Tibial artery (tissue), 4 donors: ENCODE data around the gene CD69.

ENCODE experiments used
- DNase-seq, 2 donors: peaks; one replicate each; pipeline ENCODE4 v3.0.0-alpha.2; 2019
- H3K27ac ChIP-seq, 2 donors: fragments of 200-600 bp; sonication (generic) in 1 of 2; 1 replicate in 1 of 2; 2 replicates in 1 of 2; pipeline ENCODE4 v1.5.1; 2018 to 2019; ENCODE audit warnings: mild to moderate bottlenecking in 1 of 2
- H3K27me3 ChIP-seq, 2 donors: fragments of 200-600 bp; sonication (generic) in 1 of 2; one replicate each; pipeline versions ENCODE4 v1.5.1 to v1.6.0; 2016 to 2019
- H3K36me3 ChIP-seq, 3 donors: fragments of 200-600 bp; sonication (generic) in 2 of 3; one replicate each; pipeline ENCODE4 v1.5.1; 2016 to 2019; ENCODE audit warnings: mild to moderate bottlenecking in 2 of 3
- H3K4me1 ChIP-seq, 4 donors: fragments of 200-600 bp; sonication (generic) in 2 of 4; 1 replicate in 3 of 4; 2 replicates in 1 of 4; pipeline ENCODE4 v1.5.1; 2016 to 2019
- H3K4me3 ChIP-seq, 2 donors: fragments of 200-600 bp; sonication (generic) in 1 of 2; 1 replicate in 1 of 2; 2 replicates in 1 of 2; pipeline ENCODE4 v1.5.1; 2018 to 2019; ENCODE audit warnings: mild to moderate bottlenecking in 2 of 2
- H3K9me3 ChIP-seq, 3 donors: fragments of 200-600 bp; sonication (generic) in 1 of 3; one replicate each; pipeline ENCODE4 v1.5.1; 2016 to 2019
- CTCF ChIP-seq, 2 experiments: fragments of 200-600 bp in 1 of 2; fragments of 450-650 bp in 1 of 2; IDR thresholded peaks; one replicate each; pipeline ENCODE4 v1.5.1; 2017 to 2019; ENCODE audit warnings: antibody characterized with exemption in 2 of 2, mild to moderate bottlenecking in 1 of 2, moderate library complexity in 1 of 2
- intact Hi-C: fragments of 100-400 bp; cut with DNase I; formaldehyde crosslinking; loops from one replicate; pipeline ENCODE4 v1.15.0; 2023; ENCODE audit warnings: low total_unique reads

The CD69 gene

GRCh38 chr12:9786726-9787717 is 26.3 kb upstream of the CD69 start:
- H3K9me3 ChIP-seq: no peaks in the 10 kb centered on the region
- TF ChIP-seq CTCF (IDR thresholded peaks at IDR 0.05): no peak
- no peak for DNase-seq
- H3K27ac ChIP-seq: no peak overlapping the region
- no peaks in the 10 kb centered on the region for H3K4me1 ChIP-seq
- H3K4me3 ChIP-seq: no peak overlapping the region
- intact Hi-C loops: no loop called here
- no peaks in the 10 kb centered on the region for H3K36me3 ChIP-seq
- no peaks in the 10 kb centered on the region for H3K27me3 ChIP-seq

GRCh38 chr12:9784816-9785215 is 24.1 kb upstream of the CD69 start:
- no peak overlapping the region for H3K4me3 ChIP-seq
- H3K4me1 ChIP-seq: no peaks in the 10 kb centered on the region
- H3K9me3 ChIP-seq: no peaks in the 10 kb centered on the region
- no peak overlapping the region for H3K27ac ChIP-seq
- H3K27me3 ChIP-seq: no peaks in the 10 kb centered on the region
- intact Hi-C loops: no loop called here
- no peak for DNase-seq
- H3K36me3 ChIP-seq: no peaks in the 10 kb centered on the region
- no peak for TF ChIP-seq CTCF (IDR thresholded peaks at IDR 0.05)

GRCh38 chr12:9784326-9784725 is 23.6 kb upstream of the CD69 start:
- no peak for DNase-seq
- intact Hi-C loops: no loop called here
- H3K27ac ChIP-seq: no peak overlapping the region
- no peak overlapping the region for H3K4me3 ChIP-seq
- TF ChIP-seq CTCF (IDR thresholded peaks at IDR 0.05): no peak
- no peaks in the 10 kb centered on the region for H3K9me3 ChIP-seq
- no peaks in the 10 kb centered on the region for H3K27me3 ChIP-seq
- no peaks in the 10 kb centered on the region for H3K36me3 ChIP-seq
- H3K4me1 ChIP-seq: no peaks in the 10 kb centered on the region

GRCh38 chr12:9782547-9783382 is 22.1 kb upstream of the CD69 start:
- Histone ChIP-seq H3K9me3 (no peaks in the 10 kb centered on the region), H3K36me3 (no peaks in the 10 kb centered on the region), H3K4me1 (no peaks in the 10 kb centered on the region), H3K27ac (no peak overlapping the region), H3K4me3 (no peak overlapping the region), H3K27me3 (no peaks in the 10 kb centered on the region)
- intact Hi-C loops: no loop called here
- TF ChIP-seq CTCF (IDR thresholded peaks at IDR 0.05): no peak
- DNase-seq: no peak

- Histone ChIP-seq H3K27ac (no peak overlapping the region), H3K36me3 (no peaks in the 10 kb centered on the region), H3K27me3 (no peaks in the 10 kb centered on the region), H3K4me3 (no peak overlapping the region), H3K9me3 (no peaks in the 10 kb centered on the region), H3K4me1 (no peaks in the 10 kb centered on the region)
- intact Hi-C loops: no loop called here
- TF ChIP-seq CTCF (IDR thresholded peaks at IDR 0.05): no peak
- no peak for DNase-seq
These were observed 20.7 kb upstream of the CD69 start for GRCh38 chr12:9781360-9781759.
